ENCODE data around the gene TTC39A. TPM values are rescaled to one million over a fixed set of nuclear protein-coding genes. Genes with fewer than 3 reads are reported as not detected.

Gene TTC39A
- polyA plus RNA-seq, 2 of the 4 experiments (the other 2 are of a cell fraction): 1.4 to 6.2 TPM

DNA sequence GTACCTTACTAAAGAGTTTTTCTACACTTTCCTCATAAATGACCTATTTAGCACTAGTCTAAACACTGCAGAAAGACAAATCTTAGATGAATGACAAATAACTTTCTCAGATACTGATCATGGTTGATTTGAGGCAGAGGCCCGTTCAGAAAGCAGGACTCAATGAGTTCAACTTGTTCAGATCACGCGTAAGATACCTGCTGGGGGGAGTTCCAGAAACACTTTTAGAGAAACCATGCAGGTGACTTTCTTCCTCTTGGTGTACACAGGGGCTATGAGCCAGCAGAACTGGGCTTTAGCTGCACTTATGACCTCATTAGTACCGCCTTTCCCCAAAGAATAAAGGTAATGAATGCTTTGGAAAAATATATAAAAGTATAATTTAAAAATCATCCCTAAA lies 38.8 kb upstream of the TTC39A start:
- Histone ChIP-seq H3K4me2 (no peak overlapping the region), H3K9me3 (no peaks in the 10 kb centered on the region), H3K4me3 (no peak overlapping the region), H3K27ac (no peak overlapping the region), H3K4me1 (no peaks in the 10 kb centered on the region)
- no peak for FAIRE-seq
- CTCF ChIA-PET: interaction anchor here (1.4 kb wide), 1 partner anchor 400 kb away, joined by 3 read pairs; no protein-coding TSS in a partner anchor
- no peak for DNase-seq (ENCODE audit: low read depth in 1 of 2, low spot score in 1 of 2)
- ATAC-seq: no peak
- TF ChIP-seq ZSCAN20 (CRISPR knock-in tag; IDR thresholded peaks at IDR 0.05) (no peak), HOXB5 (CRISPR knock-in tag; IDR thresholded peaks at IDR 0.05) (no peak), BCL3 (IDR thresholded peaks at IDR 0.05) (no peak), CBX8 (IDR thresholded peaks at IDR 0.05) (no peak), POLR2AphosphoS2 (conservative IDR thresholded peaks at IDR 0.05; ENCODE audit: low read length) (no peak)
- WGBS (ENCODE audit: missing lambda C conversion rate): 93% methylated on average over 4 of the region's 4 CpGs
- POLR2A ChIA-PET: no interaction called here

DNA sequence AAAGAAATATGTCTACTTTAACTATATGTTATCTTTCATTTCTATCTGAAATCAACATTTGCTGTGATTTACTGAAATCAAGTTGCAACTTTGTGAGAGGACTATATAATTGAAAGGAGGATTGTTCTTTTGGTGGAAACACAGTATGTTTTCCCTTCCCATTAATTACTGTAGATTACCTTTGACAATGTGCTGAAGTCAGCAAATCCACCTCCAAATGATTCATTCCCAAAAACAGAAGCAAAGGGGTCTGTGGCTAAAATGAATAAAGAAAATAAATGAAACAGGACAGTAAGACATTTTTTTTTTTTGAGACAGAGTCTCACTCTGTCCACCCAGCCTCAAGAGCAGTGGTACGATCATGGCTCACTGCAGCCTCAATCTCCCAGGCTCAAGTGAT lies 35.4 kb upstream of the TTC39A start:
- ATAC-seq (no peak), FAIRE-seq (no peak), DNase-seq (ENCODE audit: low read depth in 1 of 2, low spot score in 1 of 2) (no peak)
- POLR2A ChIA-PET: no interaction called here
- Histone ChIP-seq H3K4me3 (no peak overlapping the region), H3K4me2 (no peak overlapping the region), H3K4me1 (no peaks in the 10 kb centered on the region), H3K27ac (no peak overlapping the region), H3K9me3 (no peaks in the 10 kb centered on the region)
- WGBS (ENCODE audit: missing lambda C conversion rate): 89% methylated on average over 1 of the region's 1 CpG
- TF ChIP-seq MAFK (IDR thresholded peaks at IDR 0.05; ENCODE audit: partially characterized antibody): peak; percentile 87
- no peak for TF ChIP-seq RARB (CRISPR knock-in tag; IDR thresholded peaks at IDR 0.05)
- CTCF ChIA-PET: no interaction called here

- no peak overlapping the region for H3K27ac ChIP-seq
- H3K4me1 ChIP-seq: no peaks in the 10 kb centered on the region
- FAIRE-seq (no peak), DNase-seq (ENCODE audit: low read depth in 1 of 2, low spot score in 1 of 2) (no peak), ATAC-seq (no peak)
- CTCF ChIA-PET: no interaction called here
- POLR2A ChIA-PET: no interaction called here
- H3K9me3 ChIP-seq: no peaks in the 10 kb centered on the region
- no peak overlapping the region for H3K4me3 ChIP-seq
- WGBS (ENCODE audit: missing lambda C conversion rate): 99% methylated on average over 4 of the region's 4 CpGs
- H3K4me2 ChIP-seq: no peak overlapping the region
- TF ChIP-seq, protein P1, sequence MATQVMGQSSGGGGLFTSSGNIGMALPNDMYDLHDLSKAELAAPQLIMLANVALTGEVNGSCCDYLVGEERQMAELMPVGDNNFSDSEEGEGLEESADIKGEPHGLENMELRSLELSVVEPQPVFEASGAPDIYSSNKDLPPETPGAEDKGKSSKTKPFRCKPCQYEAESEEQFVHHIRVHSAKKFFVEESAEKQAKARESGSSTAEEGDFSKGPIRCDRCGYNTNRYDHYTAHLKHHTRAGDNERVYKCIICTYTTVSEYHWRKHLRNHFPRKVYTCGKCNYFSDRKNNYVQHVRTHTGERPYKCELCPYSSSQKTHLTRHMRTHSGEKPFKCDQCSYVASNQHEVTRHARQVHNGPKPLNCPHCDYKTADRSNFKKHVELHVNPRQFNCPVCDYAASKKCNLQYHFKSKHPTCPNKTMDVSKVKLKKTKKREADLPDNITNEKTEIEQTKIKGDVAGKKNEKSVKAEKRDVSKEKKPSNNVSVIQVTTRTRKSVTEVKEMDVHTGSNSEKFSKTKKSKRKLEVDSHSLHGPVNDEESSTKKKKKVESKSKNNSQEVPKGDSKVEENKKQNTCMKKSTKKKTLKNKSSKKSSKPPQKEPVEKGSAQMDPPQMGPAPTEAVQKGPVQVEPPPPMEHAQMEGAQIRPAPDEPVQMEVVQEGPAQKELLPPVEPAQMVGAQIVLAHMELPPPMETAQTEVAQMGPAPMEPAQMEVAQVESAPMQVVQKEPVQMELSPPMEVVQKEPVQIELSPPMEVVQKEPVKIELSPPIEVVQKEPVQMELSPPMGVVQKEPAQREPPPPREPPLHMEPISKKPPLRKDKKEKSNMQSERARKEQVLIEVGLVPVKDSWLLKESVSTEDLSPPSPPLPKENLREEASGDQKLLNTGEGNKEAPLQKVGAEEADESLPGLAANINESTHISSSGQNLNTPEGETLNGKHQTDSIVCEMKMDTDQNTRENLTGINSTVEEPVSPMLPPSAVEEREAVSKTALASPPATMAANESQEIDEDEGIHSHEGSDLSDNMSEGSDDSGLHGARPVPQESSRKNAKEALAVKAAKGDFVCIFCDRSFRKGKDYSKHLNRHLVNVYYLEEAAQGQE (IDR thresholded peaks at IDR 0.05): no peak
Measured at GRCh38 chr1:51359879-51360278, 29.5 kb upstream of the TTC39A start.

- no peaks in the 10 kb centered on the region for H3K4me1 ChIP-seq
- DNase-seq (ENCODE audit: low read depth in 1 of 2, low spot score in 1 of 2) (no peak), ATAC-seq (no peak), FAIRE-seq (no peak)
- no peak for TF ChIP-seq MYC (IDR thresholded peaks at IDR 0.05; ENCODE audit: borderline replicate concordance, low read length)
- peak; percentile 54 for TF ChIP-seq MAFK (IDR thresholded peaks at IDR 0.05; ENCODE audit: partially characterized antibody)
- no peak overlapping the region for H3K27ac ChIP-seq
- ChIA-PET CTCF (no interaction called here), POLR2A (no interaction called here)
- no peak overlapping the region for H3K4me3 ChIP-seq
- H3K9me3 ChIP-seq: no peaks in the 10 kb centered on the region
- no peak overlapping the region for H3K4me2 ChIP-seq
- WGBS (ENCODE audit: missing lambda C conversion rate): 93% methylated on average over 1 of the region's 1 CpG
Measured at GRCh38 chr1:51355382-51355781, 25.0 kb upstream of the TTC39A start.

- ATAC-seq (no peak), DNase-seq (ENCODE audit: low read depth in 1 of 2, low spot score in 1 of 2) (no peak), FAIRE-seq (no peak)
- ChIA-PET POLR2A (no interaction called here), CTCF (no interaction called here)
- no peak for TF ChIP-seq HOXB5 (CRISPR knock-in tag; IDR thresholded peaks at IDR 0.05)
- no peak for TF ChIP-seq SREBF2 (IDR thresholded peaks at IDR 0.05)
- Histone ChIP-seq H3K4me3 (no peak overlapping the region), H3K9me3 (no peaks in the 10 kb centered on the region), H3K27ac (no peak overlapping the region), H3K4me1 (no peaks in the 10 kb centered on the region), H3K4me2 (no peak overlapping the region)
- 71% methylated on average over 3 of the region's 3 CpGs for WGBS (ENCODE audit: missing lambda C conversion rate)
Measured at GRCh38 chr1:51354416-51354815, 24.1 kb upstream of the TTC39A start.
